ENCODE data around the gene DDX5. TPM values are rescaled to one million over a fixed set of nuclear protein-coding genes. Genes with fewer than 3 reads are reported as not detected.

Gene DDX5
- total and polyA plus RNA-seq, 2 donors (not counting 1 experiment from before 2014, with no cell fraction given): 1,560 to 2,167 TPM

DNA sequence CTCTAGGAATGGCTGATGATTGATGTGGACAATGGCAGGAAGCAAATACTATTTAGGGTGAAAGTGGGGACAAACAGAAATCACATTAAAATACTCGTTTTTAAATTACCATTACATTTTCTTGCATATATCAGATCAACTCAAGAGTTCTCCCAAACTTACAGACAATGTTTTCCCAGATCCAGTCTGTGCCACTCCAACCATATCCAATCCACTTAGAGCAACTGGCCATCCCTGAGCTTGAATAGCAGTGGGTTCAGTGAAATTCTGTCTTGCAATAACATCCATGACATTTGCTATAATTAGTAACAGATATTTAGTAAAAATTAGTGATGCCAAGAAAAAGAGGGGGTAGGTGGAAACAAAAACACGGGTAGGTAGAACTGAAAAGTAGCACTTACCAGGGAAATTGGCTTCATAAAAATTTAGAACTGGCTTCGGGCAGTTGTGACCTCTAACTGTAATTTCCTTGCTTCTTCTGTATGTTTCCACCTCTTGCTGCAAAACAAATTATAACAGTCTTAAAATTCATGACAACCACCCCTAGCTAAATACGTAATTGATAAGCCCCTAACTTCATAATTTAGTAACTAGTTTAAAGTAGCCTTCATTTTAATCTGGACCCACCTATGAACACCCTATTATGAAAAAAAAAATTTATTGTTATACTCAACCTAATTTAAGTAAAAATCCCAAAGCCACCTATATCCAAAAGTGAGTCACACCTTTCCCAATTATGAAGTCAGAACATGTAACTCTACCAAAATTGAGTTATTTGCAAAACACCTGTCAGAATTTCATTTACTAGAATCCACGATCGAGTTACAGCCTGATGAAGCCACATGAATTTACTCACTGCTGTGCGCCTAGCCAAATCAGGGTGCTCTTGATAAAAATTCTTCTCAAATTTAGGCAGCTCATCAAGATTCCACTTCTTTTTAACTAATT is 2.0 kb downstream of the DDX5 start:
- intact Hi-C loops (cut with micrococcal nuclease): no loop called here
- no peaks in the 10 kb centered on the region for H3K27me3 ChIP-seq (replicated peaks in 1 of 4; ENCODE audit: control extremely low read depth in 1 of 4, control insufficient read depth in 3 of 4, insufficient read depth in 4 of 4, low read length in 3 of 4)
- H3K4me3 Mint-ChIP-seq: peak overlapping the region; percentile 97
- H3K4me1 ChIP-seq (ENCODE audit: control insufficient read depth in 2 of 2, insufficient read depth in 2 of 2, low read length in 2 of 2): peaks cover 27 to 32% of the 10 kb centered on the region in 2 donors
- TF ChIP-seq, protein P1, sequence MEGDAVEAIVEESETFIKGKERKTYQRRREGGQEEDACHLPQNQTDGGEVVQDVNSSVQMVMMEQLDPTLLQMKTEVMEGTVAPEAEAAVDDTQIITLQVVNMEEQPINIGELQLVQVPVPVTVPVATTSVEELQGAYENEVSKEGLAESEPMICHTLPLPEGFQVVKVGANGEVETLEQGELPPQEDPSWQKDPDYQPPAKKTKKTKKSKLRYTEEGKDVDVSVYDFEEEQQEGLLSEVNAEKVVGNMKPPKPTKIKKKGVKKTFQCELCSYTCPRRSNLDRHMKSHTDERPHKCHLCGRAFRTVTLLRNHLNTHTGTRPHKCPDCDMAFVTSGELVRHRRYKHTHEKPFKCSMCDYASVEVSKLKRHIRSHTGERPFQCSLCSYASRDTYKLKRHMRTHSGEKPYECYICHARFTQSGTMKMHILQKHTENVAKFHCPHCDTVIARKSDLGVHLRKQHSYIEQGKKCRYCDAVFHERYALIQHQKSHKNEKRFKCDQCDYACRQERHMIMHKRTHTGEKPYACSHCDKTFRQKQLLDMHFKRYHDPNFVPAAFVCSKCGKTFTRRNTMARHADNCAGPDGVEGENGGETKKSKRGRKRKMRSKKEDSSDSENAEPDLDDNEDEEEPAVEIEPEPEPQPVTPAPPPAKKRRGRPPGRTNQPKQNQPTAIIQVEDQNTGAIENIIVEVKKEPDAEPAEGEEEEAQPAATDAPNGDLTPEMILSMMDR (IDR thresholded peaks at IDR 0.05): no peak
- TF ChIP-seq EZH2 (IDR thresholded peaks at IDR 0.05; ENCODE audit: borderline replicate concordance, insufficient read depth, low read depth, low read length, poor library complexity, severe bottlenecking): no peak
- no peak overlapping the region for H2AFZ ChIP-seq (ENCODE audit: insufficient read depth, low read depth, low read length, poor library complexity, severe bottlenecking)
- no peak for DNase-seq
- no peak for ATAC-seq (ENCODE audit: low read depth)
- peak overlapping the region; percentile 97 to 100 (median 99) for H3K4me3 ChIP-seq (ENCODE audit: control extremely low read depth in 1 of 5, extremely low read depth in 1 of 5, insufficient read depth in 1 of 5, low read depth in 2 of 5, low read length in 4 of 5)
- H3K27me3 Mint-ChIP-seq: no peaks in the 10 kb centered on the region
- CTCF ChIA-PET: interaction anchor here (4.1 to 5.5 kb wide), 3 partner anchors 7 to 83 kb away, joined by 29 to 125 read pairs (median 35); partner anchors contain the start of gene POLG2
- H4K20me1 ChIP-seq (ENCODE audit: control insufficient read depth, insufficient read depth, low read length, poor library complexity, severe bottlenecking): peaks cover 73% of the 10 kb centered on the region
- H3K4me1 Mint-ChIP-seq: peaks cover 65% of the 10 kb centered on the region
- POLR2A ChIA-PET: interaction anchor here (1.1 kb wide), 1 partner anchor 730 kb away, joined by 4 read pairs; the partner anchor contains the start of genes CCDC47 and DDX42
- 58% methylated on average over 3 of the region's 7 CpGs for WGBS (ENCODE audit: insufficient coverage)
- no peaks in the 10 kb centered on the region for H3K9me3 ChIP-seq (ENCODE audit: control extremely low read depth in 1 of 3, control insufficient read depth in 2 of 3, insufficient read depth in 1 of 3, low read length in 2 of 3)
- peak overlapping the region; percentile 100 for H3K9ac ChIP-seq (ENCODE audit: low read length)
- peak overlapping the region; percentile 99 to 100 for H3K27ac ChIP-seq (ENCODE audit: low read length in 2 of 2)
- H3K27ac Mint-ChIP-seq: peak overlapping the region; percentile 99
- peaks cover 65% of the 10 kb centered on the region for H3K79me2 ChIP-seq (ENCODE audit: control insufficient read depth, insufficient read depth, low read length)
- peak overlapping the region; percentile 83 for H3K4me2 ChIP-seq (replicated peaks; ENCODE audit: low read depth, low read length, poor library complexity, severe bottlenecking)
- H3K36me3 ChIP-seq (replicated peaks in 1 of 2; ENCODE audit: control extremely low read depth in 1 of 2, control insufficient read depth in 1 of 2, extremely low read depth in 1 of 2, insufficient read depth in 2 of 2, low read length in 1 of 2): peaks cover 4 to 61% of the 10 kb centered on the region in 2 experiments
- no peaks in the 10 kb centered on the region for H3K9me3 Mint-ChIP-seq (ENCODE audit: insufficient read depth)
